HG02642 (cell line): ENCODE measurements around the gene KCNJ13.
"Not testable (repeated sequence)": the region's sequence is repeated elsewhere in the genome, so short reads cannot be mapped to it uniquely, and the experiment has no call there.

Experiments
- ATAC-seq: cut with Tn5 transposase; IDR thresholded peaks from one replicate; pipeline ENCODE4 v1.9.1; 2021; ENCODE audit warnings: mild to moderate bottlenecking; ENCODE audit not compliant: unreplicated experiment, poor library complexity

Gene KCNJ13

GRCh38 chr2:232771870-232772269, 4.5 kb downstream of the KCNJ13 start:
- ATAC-seq, result no peak

DNA sequence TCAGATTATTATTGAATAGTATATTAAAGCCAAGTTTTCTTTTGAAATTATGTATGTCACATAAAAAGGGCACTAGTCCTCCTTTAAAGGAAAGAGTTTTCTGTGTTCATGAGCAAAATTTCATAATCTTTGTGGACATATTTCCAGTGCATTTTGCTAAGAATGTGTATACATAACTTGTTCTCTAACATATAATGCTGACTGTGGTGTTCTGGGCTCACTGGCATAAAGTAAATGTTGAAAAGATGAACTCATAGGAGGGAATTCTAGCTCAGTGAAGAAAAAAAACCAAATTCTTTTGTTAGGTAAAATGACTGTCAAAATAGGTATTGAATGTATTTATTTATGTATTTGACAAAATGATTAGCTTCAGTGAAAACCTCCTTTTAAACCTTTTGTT, 6.2 kb downstream of the KCNJ13 start:
- no peak for ATAC-seq

DNA sequence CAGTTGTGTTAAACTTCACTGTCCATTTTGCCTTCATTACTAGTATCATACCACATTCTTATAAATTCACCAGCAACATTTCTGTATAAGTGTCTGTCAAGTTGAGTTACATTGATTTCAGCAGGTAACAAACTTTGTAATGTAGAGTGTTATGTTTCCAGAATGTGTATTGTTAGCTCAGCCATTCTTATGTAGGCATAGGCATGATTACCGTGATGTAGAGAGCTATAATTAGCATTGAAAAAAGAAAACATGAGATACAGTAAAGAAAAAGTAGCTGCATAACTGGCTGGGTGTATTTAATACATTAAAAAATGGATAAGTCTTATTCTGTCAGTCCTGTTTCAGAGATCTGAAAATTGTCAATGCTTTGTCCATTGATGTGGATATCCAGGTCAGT, 8.5 kb downstream of the KCNJ13 start:
- ATAC-seq, result no peak

GRCh38 chr2:232761301-232761907, 15.0 kb downstream of the KCNJ13 start:
- no peak for ATAC-seq

- no peak for ATAC-seq
Observed at GRCh38 chr2:232757905-232758304, 18.5 kb downstream of the KCNJ13 start.

GRCh38 chr2:232750135-232750671, 26.2 kb downstream of the KCNJ13 start:
- no peak for ATAC-seq

DNA sequence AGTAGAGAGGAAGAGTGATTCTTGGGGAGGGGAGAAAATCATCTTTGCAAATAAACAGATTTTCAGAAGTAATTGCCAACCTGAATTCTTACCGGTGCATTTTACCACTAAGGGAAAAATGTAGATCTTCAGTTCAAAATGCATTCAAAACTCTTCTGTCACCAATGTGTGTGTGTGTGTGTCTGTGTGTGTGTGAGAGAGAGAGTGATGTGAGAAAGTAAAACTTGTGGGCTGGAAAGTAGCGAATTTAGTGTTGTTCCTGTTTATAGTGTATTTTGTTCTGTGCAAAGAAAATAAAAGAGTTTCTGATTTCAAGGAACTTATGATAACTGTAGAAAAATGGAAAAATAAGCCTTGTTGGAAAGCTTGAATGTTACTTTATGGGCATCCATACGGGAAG, 27.0 kb downstream of the KCNJ13 start:
- ATAC-seq, result no peak

DNA sequence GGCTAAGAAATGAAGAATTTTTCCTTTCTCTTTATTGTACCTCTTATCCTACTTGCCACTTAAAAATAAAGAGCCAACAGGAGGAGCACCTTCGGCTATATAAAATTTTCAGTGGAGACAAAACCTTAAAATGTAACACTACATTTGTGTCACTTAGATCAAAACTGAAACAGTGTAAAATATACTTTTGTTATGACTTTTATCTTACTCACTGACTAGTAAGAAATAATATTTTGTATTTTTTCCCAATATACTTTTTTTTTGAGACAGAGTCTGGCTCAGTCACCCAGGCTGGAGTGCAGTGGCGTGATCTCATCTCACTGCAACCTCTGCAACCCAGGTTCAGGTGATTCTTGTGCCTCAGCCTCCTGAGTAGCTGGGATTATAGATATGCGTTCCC, 28.3 kb downstream of the KCNJ13 start:
- no peak for ATAC-seq

- no peak for ATAC-seq
Observed at GRCh38 chr2:232744963-232745362, 31.4 kb downstream of the KCNJ13 start.

DNA sequence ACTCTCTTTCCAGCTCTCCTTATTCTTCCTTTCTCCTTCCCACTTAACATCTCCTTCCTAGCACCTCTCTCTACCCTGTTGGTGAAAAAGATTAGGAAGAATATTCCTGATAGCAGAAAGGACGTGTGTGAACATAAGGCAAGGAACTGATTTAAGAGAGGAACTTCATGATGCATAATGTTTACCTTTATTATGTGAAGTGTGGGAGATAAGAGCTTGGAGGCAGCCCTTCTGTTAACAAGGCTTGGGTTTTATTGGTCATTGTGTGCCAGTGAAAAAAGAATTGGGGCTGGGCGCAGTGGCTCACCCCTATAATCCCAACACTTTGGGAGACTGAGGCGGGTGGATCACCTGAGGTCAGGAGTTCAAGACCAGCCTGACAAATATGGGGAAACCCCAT, 34.4 kb downstream of the KCNJ13 start:
- ATAC-seq, result no peak

- no peak for ATAC-seq
Observed at GRCh38 chr2:232741294-232741693, 35.1 kb downstream of the KCNJ13 start.

DNA sequence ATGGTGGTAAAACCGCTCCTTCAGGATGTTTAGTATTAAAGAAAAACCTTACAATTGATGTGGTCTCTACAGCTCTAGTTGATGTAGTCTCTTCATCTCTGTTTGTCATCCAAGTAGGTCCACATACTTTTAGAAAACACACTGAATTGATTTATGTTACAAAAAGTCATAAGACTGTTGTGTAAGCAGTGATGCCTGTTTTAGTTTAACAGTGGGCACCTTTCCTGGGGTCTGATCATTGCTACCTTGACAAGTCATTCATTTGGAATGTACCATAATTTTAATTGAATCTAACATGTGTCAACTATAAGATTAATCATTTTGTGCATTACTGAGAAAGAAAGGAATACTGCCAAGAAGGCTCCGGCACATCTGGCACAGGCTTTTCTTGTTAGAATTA, 44.9 kb downstream of the KCNJ13 start:
- ATAC-seq, result no peak

GRCh38 chr2:232728785-232729184, 47.6 kb downstream of the KCNJ13 start:
- ATAC-seq, result no peak

- no peak for ATAC-seq
Observed at GRCh38 chr2:232723027-232723426, 53.3 kb downstream of the KCNJ13 start.

- ATAC-seq, result no peak
Observed at GRCh38 chr2:232721882-232722281, 54.5 kb downstream of the KCNJ13 start.

DNA sequence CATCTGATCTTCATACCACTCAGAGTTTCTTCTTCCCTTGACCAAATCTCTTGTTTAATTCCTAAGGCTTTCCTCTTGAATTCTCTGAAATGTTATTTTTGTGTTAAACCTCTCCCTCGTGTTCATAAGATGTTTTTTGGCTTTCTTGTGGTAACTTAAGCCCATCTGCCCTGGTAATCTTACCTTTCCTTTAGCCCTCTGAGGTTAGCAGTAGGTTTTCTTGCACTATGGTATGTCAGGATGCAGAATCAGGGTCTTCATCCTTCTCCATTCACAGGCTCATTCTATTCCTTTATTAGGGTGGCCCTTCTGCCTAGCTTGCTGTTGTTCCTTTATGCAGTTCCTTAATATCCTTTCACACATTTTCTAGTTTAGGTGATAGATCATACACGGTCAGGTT, 55.1 kb downstream of the KCNJ13 start:
- ATAC-seq, result no peak

GRCh38 chr2:232720056-232720455, 56.3 kb downstream of the KCNJ13 start:
- ATAC-seq, result not testable (repeated sequence)
